Stimulated activated CD8-positive, alpha-beta memory T cell treated with anti-CD3 and anti-CD28 coated beads, Interleukin-12 subunit alpha, Interleukin-12 subunit beta, amount 100 ng/mL, for 4 hours (primary cell): Measurements from ENCODE around the gene MOB2.

ENCODE experiments used
- DNase-seq: peaks from one replicate; pipeline ENCODE4 v3.0.0-alpha.2; 2020; ENCODE audit warnings: low read depth

MOB2 gene

DNA sequence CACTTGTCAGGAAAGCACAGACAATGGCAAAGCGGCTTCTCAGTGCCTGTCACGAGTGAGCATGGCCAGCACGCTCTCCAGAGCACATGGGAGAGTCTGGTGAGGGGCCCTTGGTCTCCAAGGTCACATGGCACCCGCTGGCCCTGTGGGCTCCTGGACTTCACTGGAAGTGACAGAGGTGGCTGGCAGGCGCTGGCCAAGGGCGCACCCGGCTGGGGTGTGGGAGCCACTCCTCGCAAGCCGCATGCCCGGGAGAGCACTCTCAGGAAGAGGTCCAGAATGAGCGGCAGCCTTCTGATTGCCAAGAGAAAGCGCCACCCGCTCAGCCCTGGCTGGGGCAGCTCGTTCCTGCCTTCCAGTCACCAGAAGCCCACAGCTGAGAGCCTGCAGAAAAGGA lies 17.1 kb upstream of the MOB2 start:
- DNase-seq, result no peak

DNA sequence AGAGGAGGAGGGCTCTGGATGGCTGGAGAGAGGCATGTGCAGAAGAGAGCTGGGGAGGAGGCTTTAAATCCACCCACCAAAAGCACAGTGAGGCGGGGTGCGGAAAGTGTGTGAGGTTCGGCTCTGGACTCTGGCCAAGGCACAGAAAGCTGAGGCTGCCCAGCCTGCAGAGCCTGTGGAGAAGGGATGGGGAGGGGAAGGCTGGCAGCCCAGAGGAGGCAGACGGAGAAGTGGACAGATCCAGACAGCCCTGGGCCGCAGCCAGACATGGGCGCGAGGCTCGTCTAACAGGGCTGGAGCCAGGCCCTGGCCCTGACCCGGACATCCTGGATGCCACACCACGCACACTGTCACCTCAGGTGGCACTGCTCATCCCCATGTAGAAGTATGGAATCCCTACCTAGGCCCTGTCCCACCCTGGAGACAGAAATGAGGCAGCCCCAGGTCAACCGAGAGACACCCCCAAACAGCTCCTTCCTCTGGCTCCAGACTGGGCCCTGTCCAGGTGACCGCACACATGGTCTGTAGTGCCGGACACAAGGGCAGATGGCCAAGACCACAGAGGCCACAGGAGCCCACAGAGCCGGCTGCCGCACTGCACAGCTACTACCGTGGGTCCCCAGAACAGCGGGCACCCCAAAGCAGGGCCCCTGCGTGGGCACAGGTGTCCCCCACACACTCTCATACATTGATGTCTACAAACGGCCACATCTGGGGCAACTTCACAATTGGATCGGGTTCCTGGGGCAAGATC lies 16.6 kb upstream of the MOB2 start:
- no peak for DNase-seq

DNA sequence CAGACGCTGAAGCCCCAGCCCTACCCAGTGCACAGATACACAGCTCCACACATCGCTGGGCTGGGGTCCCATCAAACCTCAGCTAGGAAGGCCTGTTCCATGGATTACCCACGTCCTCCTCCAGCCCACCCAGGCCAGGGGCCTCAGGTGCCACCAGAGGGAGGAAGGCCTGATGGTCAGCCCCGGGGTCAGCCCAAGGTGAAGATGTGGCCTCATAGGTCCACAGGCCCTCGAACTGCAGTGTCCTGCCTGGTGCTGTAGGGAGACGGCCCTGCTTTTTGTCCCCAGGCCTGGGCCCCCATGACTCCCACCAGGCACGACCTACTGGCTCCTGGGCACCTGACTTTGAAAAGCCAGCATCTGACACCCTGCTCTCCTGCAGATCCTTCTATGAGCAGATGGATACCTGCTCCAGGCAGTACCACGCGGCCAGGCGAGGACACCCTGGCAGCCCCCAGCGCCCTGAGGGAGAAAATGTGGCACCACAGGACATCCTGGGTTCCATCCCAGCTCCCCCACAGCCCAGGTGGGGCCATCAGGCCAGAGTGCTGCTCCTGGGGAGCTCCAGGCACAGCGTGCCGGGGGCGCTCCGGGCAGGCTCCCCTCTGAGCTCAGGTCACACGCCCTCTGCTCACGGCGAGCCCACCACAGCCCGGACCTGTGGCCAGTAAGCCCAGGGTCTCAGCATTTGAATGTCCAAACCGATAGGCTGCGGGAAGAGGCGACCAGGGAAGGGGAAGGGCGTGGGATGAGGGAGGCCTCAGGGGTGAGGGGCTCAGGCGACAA lies 15.8 kb upstream of the MOB2 start:
- DNase-seq, result no peak

DNA sequence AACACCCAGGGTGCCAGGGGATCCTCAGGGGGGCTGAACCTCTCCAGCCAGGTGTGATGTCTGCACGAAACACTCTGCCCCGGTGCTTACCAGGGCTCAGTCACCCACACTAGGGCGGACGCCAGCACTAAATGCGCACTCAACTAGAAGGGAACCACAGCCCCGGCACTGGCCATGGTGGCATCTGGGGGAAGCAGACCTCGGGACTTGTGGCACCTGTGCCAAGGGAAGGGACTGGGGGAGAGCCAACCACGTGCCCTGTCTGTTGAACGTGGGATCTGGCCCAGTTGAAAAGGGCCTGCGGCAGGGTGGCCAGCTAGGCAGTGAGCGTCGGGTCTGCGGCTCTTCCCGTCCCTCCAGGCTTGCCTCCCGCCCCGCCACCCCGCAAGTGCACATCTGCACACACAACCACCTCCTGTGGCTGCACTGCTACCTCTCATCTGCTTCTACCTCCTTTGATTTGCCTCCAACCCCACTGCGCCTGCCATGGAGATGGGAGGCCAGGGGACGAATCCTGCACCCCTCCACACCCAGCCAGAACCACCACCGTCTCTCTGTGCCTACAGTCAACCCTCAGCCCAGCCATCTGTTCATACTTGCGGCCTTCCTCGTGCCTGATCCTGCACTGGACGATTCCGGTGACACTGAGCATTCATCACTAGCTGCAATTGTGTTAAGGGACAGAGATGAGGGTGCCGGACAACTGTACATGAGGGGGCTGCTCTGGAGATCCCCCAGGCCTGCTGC lies 15.0 kb upstream of the MOB2 start:
- no peak for DNase-seq

DNA sequence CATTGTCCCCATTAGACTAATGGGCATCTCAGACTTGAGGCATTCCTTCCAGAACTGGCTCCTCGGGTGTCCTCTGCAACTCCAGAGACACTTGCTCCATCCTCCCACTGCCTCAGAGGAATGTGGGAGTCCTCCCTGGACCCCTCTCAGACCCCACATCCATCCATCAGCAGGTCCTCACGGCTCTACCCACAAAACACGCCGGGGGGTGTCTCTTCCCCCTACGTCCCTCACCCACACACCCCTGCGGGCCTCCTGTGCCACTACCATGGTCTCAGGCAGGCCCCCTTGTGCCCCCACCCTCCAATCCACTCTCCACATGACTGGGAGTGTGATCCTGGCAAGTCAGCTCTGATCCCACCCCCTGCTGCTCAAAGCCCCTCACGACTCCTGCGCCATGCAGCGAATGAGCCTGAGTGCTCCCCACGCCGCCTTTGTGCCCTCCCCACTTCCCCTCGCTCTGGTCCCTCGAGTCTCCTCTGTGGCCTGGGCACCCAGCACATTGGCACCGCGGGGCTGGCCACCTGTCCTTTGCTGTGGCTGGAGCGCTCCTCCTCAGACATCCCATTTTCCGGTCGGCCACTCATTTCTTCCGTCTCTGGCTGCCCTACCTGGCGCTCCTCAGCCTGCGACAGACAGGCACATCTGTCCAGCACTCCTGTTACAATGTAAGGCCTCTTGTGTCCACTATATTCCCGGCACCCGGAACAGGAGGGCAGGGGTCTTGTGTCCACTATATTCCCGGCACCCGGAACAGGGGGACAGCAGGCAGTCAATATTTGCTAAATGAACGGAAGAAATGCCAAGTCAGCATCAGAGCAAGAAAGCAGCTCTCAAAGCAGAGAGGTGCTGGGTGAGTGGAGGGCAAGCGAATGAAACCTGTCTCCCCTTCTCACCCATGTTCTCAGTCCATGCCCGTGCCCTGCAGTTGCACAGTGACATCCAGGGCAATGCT lies 14.2 kb upstream of the MOB2 start:
- DNase-seq, result no peak

DNA sequence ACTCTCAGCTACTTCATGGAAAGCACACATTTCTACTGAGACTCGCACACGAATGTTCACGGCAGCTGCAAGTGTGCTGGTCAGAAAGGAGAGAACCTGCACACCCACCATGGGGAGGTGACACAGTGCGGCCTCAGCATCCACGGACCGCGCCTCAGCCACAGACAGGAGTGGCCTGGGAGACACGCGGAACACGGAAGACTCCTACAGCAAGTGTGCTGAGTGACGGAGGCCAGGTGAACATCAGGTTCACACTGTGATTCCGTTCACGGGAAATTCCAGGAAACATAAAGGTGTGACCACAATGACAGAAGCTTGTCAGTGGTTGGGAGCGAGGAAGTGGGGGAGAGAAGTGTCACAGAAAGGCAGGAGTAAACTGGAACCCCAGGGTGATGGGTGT lies 13.3 kb upstream of the MOB2 start:
- no peak for DNase-seq

DNA sequence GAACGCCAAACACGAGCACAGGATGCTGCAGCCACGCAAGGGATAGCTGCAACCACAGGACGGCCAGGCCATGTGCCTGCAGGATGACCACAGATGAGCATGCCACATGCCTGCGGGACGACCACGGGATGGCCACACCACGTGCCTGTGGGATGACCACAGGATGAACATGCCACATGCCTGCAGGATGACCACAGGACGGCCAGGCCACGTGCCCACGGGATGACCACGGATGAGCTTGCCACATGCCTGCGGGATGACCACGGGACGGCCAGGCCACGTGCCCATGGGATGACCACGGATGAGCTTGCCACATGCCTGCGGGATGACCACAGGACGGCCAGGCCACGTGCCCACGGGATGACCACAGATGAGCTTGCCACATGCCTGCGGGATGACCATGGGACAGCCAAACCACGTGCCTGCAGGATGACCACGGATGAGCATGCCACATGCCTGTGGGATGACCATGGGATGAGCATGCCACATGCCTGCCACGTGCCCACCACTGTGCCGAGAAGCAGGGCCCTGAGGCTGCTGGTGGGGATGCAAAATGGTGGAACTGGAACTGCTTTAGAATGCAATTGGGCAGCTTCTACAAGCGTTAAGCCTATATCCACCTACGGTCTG lies 12.8 kb upstream of the MOB2 start:
- no peak for DNase-seq

DNA sequence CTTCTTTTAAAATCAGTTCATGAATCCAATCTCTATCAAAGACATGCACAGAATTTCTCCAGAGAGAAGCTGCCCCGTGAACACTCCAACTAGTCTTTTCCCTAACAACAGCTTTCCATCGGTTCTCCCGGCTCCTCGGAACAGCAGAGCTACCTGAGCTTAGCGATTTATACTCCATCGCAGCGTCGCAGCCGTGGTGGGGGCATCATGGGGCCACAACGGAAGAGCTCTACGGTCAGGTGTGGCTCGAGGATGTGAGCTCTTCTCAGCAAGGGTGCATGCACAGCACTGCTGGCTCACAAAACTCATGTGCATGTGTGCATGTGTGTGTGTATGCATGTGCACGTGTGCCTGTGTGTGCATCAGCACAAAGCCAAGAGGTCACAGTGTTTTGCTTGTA lies 11.7 kb upstream of the MOB2 start:
- DNase-seq, result no peak

DNA sequence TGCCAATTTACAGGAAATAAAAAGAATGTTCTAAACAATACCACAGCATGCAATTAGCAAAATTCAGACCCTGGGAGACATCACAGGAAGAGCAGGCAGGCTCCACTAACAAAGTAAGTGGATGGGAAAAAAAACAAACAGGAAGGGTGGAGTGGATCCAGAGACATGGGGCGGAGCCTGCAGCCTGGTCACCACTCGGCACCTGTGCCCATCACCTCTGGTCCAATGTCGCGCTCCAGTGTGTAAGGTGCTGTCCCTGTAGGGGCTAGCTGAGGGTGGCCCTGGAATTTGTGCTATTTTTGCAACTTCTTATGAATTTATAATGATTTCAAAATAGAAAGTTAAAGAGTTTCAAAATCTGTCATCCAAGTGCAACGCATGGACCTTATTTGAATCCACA lies 11.0 kb upstream of the MOB2 start:
- DNase-seq, result no peak

DNA sequence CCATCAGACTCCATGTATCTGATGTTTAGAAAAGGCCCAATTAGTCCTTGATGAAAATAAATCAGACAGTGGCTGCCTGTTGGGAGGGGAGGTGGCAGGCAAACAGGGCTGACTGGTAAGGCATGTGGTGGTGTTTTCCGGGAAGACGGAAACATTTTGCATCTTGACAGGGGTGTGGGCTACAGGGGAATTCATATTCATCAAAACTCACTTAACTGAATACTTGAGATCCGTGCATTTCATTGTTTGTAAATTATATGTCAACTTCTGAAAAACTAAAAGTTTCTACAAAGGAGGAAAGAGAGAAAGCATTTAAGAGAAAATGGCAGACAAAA lies 10.1 kb upstream of the MOB2 start:
- DNase-seq, result no peak

DNA sequence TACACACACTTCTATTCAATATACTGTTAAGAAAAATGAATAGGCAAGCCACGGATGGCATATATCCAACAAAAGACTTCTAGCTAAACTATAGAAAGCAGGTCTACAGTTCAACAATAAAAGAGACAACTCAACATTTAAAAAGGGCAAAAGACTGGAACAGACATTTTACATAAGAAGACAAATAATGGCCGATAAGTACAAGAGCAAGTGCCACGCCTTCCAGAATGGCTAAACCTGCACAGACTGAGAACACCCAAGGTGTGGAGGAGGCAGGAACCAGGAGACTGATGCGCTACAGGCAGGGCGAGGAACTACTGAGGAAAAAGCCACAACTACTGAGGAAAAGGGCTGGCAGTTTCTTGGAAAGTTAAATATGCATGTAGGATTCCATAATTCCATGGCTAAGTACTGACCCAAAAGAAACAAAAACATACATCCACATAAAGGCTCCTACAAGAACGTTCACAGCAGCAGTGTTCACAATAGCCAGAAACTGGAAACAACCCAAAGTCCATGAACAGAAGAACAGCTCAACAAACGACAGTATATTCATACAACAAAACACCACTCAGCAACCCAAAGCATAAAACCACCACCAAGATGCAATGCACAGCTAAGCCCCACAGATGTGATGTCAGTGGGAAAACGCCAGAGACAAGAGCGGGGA lies 9.6 kb upstream of the MOB2 start:
- DNase-seq, result no peak

DNA sequence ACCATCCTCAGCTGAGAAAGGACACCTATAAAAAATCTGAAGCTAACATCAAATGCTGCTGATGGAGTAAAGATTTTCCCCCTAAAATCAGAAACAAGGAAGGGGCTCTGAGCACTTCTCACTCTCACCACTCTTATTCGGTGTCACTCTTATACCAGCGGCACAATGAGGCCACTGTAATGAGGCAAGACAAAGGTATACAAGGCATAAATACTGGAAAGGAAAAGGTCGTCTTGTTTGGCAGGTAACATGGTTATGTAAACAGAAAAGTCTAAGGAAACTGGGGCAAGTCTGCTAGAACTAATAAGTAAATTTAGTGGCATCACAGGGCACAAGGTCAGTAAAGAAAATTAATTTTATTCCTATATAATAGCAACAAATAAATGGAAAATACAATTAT lies 8.1 kb upstream of the MOB2 start:
- no peak for DNase-seq

DNA sequence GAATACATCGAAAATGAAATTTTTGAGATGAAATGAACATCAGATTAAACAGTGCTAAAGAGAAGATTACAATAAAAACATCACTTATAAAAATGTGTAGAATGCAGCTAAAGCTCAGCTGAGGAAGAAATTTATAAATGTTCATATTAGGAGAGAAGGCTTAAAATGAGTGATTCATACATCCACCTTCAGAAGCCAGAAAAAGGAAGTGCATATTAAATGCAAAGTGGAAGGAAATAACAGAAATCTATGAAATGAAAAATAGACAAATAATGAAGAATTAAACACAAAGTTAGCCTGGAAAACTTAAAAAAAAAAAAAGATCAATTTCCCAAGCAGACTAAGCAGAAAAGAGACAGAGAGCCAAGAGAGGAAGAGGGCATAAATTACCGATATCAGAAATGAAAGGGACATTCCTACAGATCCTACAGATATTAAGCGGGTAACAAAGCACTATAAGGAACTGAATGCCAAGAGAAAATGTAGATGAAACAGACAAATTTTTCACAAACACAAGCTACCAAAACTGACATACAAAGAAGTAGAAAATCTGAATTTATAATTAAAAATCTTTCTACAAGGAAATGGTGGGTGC lies 7.2 kb upstream of the MOB2 start:
- DNase-seq, result no peak

DNA sequence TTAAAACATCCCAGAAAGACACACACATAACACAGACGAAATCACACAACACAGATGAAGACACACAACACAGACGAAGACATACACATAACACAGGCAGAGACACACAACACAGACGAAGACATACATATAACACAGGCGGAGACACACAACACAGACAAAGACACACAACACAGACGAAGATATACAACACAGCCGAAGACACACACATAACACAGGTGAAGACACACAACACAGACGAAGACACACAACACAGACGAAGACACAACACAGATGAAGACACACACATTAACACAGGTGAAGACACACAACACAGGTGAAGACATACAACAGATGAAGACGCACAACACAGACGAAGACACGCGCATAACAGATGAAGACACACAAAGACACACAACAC lies 4.8 kb upstream of the MOB2 start:
- no peak for DNase-seq

DNA sequence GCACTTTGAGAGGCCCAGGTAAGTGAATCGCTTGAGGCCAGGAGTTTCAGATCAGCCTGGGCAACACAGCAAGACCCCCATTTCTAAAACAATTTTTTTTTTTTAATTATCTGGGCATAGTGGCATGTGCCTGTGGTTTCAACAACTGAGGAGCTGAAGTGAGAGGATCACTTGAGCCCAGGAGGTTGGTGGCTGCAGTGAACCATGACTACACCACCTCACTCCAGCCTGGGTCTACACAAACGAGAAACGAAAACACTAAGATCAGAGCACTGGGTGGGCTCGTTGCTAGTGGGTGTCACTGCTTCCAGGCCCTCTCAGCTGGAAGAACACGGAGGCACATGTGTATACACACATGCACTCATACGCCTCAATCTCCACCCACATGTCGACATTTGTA lies 4.1 kb upstream of the MOB2 start:
- no peak for DNase-seq

DNA sequence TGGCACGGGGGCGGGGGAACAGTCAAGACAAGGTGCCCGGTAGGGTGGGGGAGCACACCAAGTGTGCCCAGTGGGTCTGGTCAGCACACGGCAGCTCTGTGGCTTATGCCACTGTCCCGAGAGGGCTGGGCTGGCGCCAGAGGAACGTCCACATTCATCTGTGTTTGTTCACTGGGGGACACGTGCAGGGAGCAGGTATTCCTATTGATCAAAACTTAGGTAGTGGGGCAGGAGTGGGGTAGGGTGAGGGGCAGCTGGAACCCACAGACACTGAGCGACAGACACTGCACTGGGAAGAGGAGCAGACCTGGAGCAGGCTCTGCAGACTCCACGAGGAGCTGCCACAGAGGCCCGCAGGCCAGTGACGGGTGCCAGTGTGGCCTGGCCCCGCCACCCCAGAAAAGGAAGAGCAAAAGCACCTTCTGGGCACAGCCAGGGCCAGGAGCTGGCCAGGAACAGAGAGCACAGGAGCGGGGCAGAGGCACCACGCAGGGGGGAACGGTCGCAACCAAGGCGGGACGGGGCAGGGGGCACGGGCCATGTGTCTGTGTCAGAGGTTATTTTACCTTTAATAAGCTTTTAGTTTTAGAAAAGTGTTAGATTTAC lies 2.1 kb upstream of the MOB2 start:
- DNase-seq, result no peak

DNA sequence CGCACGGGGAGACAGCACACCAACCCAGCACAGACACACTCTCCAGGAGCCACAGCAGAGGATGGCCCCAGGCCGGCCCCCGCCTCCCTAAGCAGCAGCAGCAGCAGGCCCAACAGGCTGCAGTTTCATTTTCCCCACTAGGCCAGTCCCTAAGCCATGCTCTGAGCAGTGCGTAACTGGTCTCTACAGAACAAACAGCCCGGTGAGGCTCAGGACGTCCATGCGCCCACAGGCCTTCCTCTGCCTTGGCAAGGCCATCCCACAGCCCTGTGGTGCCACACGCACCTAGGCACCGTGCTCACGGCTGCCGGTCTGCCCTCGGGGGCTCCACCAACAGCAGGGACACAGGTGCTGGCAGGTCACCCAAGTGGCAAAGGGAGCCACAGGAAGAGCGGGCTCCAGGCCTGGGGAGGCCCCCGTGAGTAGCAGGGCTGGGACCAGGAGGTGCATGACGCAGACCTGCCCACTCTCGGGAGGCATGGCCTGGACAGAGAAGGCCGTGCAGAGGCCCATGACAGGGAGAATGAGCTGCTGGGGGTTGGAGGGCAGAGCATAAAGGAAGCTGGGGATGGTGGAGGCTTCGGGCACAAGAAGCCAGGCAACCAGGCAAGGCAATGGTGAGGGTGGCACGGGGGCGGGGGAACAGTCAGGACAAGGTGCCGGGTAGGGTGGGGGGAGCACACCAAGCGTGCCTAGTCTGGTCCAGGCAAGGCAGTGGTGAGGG lies 1.4 kb upstream of the MOB2 start:
- DNase-seq, result no peak

DNA sequence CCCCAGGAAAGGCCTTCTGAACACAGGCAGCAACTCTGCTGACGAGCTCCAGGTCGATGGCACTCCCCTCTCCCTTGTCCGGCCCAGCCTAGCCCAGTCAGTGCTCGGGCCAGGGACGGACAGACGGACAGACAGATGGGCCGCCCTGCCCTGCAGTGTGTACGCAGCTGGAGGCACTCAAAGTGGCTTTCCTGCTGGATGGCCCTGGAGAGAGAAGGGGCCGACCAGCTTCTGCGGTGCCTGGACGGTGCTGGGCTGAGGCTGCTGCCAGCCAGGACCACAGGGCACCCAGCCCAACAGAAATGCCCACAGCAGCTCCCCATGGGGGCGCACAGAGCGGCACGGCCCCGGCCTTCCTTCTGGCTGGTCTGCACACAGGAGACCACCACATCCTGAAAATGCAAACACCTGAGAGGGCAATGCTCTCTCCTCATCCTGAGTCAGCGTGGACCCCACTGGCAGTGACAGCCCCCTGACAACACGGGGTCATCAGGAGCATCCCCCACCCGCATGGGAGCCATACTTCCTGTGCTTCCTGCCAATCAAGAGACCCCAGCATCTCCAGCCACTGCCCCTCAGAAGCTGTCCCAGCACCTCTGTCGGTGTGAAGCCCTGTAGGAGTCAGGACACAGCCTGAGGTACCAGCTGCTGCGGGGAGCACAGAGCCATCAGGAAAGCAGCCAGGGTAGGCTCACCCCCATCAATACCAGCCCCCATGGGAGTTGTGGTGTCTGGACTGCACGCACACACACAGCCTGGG lies 692 bp upstream of the MOB2 start:
- no peak for DNase-seq

DNA sequence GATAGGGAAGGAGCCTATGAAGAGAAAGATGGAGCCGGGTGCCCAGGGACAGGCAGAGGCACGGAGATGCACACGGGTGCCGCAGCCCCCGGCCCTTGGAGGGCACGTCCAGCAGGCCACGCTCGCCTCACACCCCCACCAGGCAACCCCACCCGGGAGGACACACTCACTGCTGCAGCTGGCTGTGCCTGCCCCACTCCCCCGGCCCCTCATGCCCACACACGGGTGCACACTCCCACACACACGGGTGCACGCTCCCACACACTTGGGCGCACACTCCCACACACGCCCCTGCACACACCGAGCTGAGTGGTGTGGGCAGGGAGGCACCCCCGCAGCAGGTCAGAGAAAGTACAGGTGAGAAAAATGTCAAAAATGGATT lies 1.1 kb downstream of the MOB2 start:
- DNase-seq, result no peak
